Activated CD4-positive, alpha-beta memory T cell treated with anti-CD3 and anti-CD28 coated beads for 36 hours (primary cell): ENCODE results near the gene THOC1. TPM values are rescaled to one million over a fixed set of nuclear protein-coding genes. Genes with fewer than 3 reads are reported as not detected.

Experiments used
- CTCF ChIA-PET: fragments of 350-600 bp; sonication (Branson Sonifier 250); formaldehyde crosslinking; loops from one replicate; lab custom pipeline; 2021; ENCODE audit warnings: antibody characterized with exemption, inconsistent platforms; lab: Charles Lee
- POLR2A ChIA-PET: fragments of 350-600 bp; sonication (Branson Sonifier 250); formaldehyde crosslinking; loops from one replicate; lab custom pipeline; 2021; ENCODE audit warnings: antibody characterized with exemption; lab: Charles Lee
- DNase-seq: peaks from one replicate; pipeline ENCODE4 v3.0.0-alpha.2; 2020
- H3K27ac Mint-ChIP-seq: one replicate; pipeline ENCODE4 v1.8.0; 2021; ENCODE audit warnings: mixed read lengths
- H3K27me3 Mint-ChIP-seq: one replicate; pipeline ENCODE4 v1.8.0; 2021; ENCODE audit warnings: mixed read lengths
- H3K36me3 Mint-ChIP-seq: one replicate; pipeline ENCODE4 v1.8.0; 2021; ENCODE audit warnings: mixed read lengths
- H3K4me1 Mint-ChIP-seq: one replicate; pipeline ENCODE4 v1.8.0; 2021; ENCODE audit warnings: low read depth, mixed read lengths
- H3K4me3 Mint-ChIP-seq: one replicate; pipeline ENCODE4 v1.8.0; 2021; ENCODE audit warnings: mild to moderate bottlenecking, mixed read lengths
- H3K9me3 Mint-ChIP-seq: one replicate; pipeline ENCODE4 v1.8.0; 2021; ENCODE audit warnings: mixed read lengths
- intact Hi-C: fragments of 100-400 bp; cut with micrococcal nuclease; formaldehyde crosslinking; loops from one replicate; pipeline ENCODE4 v1.15.1; 2023
- total RNA-seq, 2 experiments: library from RNA; stranded (reverse); gene quantifications; one replicate each; pipeline ENCODE4 v1.2.3, GENCODE V29; 2021

The THOC1 gene
- total RNA-seq, 2 experiments from 2014 or later, result 54.0 to 57.9 TPM

DNA sequence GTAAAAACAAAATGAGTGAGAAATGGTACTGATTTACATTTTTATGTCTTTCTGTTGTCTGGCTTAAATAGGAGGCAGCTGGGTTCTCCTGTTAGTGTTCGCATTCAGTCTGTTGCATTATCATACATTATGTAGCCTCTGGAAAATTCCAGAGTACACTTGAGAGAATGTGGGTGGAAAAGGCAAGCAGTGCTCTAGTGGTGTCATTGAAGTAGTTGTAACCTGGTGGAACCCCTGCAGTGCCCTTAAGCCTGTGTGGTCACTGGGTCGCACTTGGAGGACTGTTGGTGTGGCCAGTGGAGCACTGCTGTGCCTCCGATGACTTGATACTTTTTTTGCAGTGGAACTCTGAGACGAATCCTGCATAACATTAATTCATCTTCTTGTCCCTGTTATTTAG lies 57.1 kb downstream of the THOC1 start:
- Mint-ChIP-seq H3K9me3 (no peaks in the 10 kb centered on the region), H3K27me3 (no peaks in the 10 kb centered on the region), H3K4me3 (no peak overlapping the region), H3K27ac (no peak overlapping the region), H3K4me1 (no peaks in the 10 kb centered on the region), H3K36me3 (peaks cover 58% of the 10 kb centered on the region)
- intact Hi-C loops, result no loop called here
- no peak for DNase-seq
- POLR2A ChIA-PET, result no interaction called here
- CTCF ChIA-PET, result no interaction called here

DNA sequence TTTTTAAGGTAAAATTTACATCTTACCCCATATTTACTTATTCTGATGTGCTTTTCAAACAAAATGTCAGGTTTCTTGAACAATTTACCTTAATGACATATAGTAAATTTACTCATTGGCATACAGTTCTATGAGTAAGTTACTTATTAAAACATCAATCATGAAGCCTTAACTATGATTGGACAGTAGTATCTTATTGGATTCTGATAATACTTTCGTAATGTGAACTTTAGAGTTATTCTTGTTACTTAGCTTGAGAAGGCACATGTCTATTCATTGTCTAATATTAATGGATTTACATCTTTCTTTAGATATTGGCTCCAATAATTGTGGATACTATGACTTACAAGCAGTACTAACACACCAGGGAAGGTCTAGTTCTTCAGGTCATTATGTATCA lies 57.8 kb downstream of the THOC1 start:
- Mint-ChIP-seq H3K4me3 (no peak overlapping the region), H3K9me3 (no peaks in the 10 kb centered on the region), H3K27me3 (no peaks in the 10 kb centered on the region), H3K36me3 (peaks cover 59% of the 10 kb centered on the region), H3K4me1 (no peaks in the 10 kb centered on the region), H3K27ac (peak overlapping the region; percentile 38)
- CTCF ChIA-PET, result no interaction called here
- no peak for DNase-seq
- POLR2A ChIA-PET, result no interaction called here
- intact Hi-C loops, result no loop called here

DNA sequence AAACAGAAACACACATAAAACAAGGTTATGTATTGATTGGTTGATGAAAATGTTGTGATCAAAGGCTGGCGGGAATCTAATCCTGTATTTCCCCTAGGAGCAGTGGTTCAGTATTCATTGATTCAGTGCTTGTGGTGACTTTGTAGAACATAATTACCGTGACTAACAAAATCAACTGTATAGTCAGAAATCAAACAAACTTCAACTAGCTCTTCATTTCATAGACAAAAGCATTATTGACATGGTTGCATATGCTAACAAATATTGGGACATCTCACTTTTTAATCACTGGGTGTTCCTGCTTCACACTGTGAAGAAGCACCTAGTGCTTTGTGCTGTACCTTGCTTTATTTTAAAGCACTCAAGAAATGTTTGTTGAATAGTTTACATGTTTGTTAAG lies 68.1 kb downstream of the THOC1 start:
- ChIA-PET POLR2A (interaction anchor here (0.6 kb wide), 1 partner anchor 42 kb away, joined by 4 read pairs; no protein-coding TSS in a partner anchor), CTCF (no interaction called here)
- no peak overlapping the region for H3K27ac Mint-ChIP-seq
- H3K27me3 Mint-ChIP-seq, result no peaks in the 10 kb centered on the region
- no peaks in the 10 kb centered on the region for H3K9me3 Mint-ChIP-seq
- no peak for DNase-seq
- peaks cover 36% of the 10 kb centered on the region for H3K36me3 Mint-ChIP-seq
- no peaks in the 10 kb centered on the region for H3K4me1 Mint-ChIP-seq
- no peak overlapping the region for H3K4me3 Mint-ChIP-seq
- intact Hi-C loops, result no loop called here

DNA sequence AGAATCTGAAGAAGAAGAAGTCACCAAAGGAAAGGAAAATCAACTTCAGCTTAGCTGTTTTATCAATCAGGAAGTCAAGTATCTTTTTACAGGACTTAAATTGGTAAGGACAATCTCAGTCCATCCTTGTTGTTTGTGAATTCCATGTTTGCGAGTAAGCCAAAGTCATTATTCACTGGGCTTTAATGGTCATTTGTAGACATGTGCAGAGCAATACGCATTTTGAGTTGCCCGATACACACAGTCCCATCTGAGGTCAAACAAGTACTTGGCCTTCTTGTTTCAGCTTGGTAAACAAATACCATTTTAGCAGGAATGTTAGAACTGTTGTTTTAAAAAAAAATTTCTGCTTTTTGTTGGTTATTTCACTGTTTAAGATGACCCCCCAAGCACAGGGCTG lies 68.6 kb downstream of the THOC1 start:
- H3K9me3 Mint-ChIP-seq, result no peaks in the 10 kb centered on the region
- H3K27me3 Mint-ChIP-seq, result no peaks in the 10 kb centered on the region
- ChIA-PET POLR2A (interaction anchor here (0.6 kb wide), 1 partner anchor 43 kb away, joined by 4 read pairs; no protein-coding TSS in a partner anchor), CTCF (no interaction called here)
- H3K36me3 Mint-ChIP-seq, result peaks cover 32% of the 10 kb centered on the region
- no peak for DNase-seq
- intact Hi-C loops, result no loop called here
- no peaks in the 10 kb centered on the region for H3K4me1 Mint-ChIP-seq
- H3K27ac Mint-ChIP-seq, result no peak overlapping the region
- no peak overlapping the region for H3K4me3 Mint-ChIP-seq

DNA sequence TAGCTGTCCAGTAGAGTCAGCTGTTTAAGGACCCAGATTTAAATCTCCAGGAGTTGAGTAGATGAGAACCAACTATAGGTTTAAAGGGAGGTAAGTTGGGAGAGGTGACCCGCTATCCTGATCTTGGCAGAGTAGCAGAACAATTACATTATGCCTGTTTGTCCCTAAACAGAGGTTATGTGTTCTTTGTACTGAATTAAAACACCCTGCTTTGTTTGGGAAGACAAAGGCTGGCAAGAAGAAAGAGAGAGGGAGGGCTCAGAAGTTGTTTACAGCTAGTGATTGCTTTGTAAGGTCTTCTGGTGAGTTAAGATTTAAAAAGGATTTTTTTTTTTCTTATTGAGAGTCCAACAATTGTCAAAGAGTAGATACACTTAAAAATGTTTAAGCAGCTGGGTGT lies 72.2 kb downstream of the THOC1 start:
- ChIA-PET POLR2A (interaction anchor here (1.1 kb wide), 1 partner anchor 37 kb away, joined by 3 read pairs; the partner anchor contains the start of gene USP14), CTCF (no interaction called here)
- Mint-ChIP-seq H3K4me3 (no peak overlapping the region), H3K4me1 (peaks cover 7% of the 10 kb centered on the region), H3K9me3 (no peaks in the 10 kb centered on the region), H3K36me3 (peaks cover 25% of the 10 kb centered on the region), H3K27ac (no peak overlapping the region), H3K27me3 (no peaks in the 10 kb centered on the region)
- DNase-seq, result no peak
- intact Hi-C loops, result no loop called here

DNA sequence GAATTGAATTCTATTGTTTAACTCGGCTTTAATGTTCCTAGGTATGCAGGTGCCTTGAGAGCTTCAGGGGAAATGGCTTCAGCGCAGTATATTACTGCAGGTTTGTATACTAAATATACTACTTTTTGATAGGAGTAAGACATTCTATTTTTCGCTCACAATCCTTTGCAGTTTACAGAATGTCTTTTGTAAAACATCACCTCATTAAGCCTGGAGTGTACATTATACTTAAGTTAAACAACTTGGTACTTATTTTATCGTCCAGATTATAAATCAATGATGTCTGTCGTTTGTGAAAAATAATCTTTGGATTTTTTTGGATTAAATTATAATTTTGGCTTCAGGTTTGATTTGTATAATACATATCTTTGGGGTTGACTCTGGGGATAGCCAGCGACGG lies 75.0 kb downstream of the THOC1 start:
- H3K36me3 Mint-ChIP-seq, result peaks cover 22% of the 10 kb centered on the region
- ChIA-PET POLR2A (no interaction called here), CTCF (no interaction called here)
- peaks cover 11% of the 10 kb centered on the region for H3K4me1 Mint-ChIP-seq
- intact Hi-C loops, result no loop called here
- H3K9me3 Mint-ChIP-seq, result no peaks in the 10 kb centered on the region
- DNase-seq, result no peak
- H3K27ac Mint-ChIP-seq, result no peak overlapping the region
- H3K27me3 Mint-ChIP-seq, result no peaks in the 10 kb centered on the region
- H3K4me3 Mint-ChIP-seq, result no peak overlapping the region

DNA sequence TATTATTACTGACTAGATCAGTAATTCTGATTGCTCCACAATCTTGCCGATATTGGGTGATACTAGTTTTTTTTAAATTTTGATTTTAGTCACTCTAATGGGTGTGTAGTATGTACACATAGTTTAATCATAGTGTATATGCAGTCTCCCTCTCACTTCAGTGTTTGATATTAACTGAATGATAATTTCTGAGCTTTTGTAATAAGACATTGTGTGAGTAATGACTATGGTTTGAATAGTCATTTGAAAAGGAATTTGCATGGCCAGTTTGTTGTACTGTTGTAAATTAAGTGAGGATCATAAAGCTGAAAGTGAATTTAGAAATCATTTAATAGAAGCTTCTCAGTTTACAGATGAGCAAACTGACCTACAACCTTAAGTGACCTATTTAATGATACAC lies 76.1 kb downstream of the THOC1 start:
- intact Hi-C loops, result no loop called here
- Mint-ChIP-seq H3K9me3 (no peaks in the 10 kb centered on the region), H3K4me3 (no peak overlapping the region), H3K36me3 (peaks cover 14% of the 10 kb centered on the region), H3K27me3 (no peaks in the 10 kb centered on the region), H3K27ac (no peak overlapping the region), H3K4me1 (peaks cover 14% of the 10 kb centered on the region)
- ChIA-PET POLR2A (no interaction called here), CTCF (no interaction called here)
- no peak for DNase-seq

DNA sequence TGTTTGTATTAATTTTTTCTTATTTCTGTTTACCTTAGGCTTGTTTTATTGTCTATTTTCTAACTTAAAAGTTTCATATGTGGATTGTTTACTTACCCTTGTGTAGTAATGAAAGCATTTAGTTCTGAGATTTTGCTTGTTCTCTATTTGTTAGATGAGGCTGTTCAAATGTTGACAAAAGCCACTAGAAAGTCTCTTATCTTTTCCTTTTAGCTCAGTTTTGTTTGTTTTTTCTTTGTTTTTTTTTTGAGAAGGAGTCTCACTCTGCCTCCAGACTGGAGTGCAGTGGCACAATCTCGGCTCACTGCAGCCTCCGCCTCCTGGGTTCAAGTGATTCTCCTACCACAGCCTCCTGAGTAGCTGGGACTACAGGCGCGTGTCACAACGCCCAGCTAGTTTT lies 78.6 kb downstream of the THOC1 start:
- intact Hi-C loops, result no loop called here
- Mint-ChIP-seq H3K9me3 (no peaks in the 10 kb centered on the region), H3K27me3 (no peaks in the 10 kb centered on the region), H3K27ac (no peak overlapping the region), H3K4me1 (peaks cover 15% of the 10 kb centered on the region), H3K4me3 (no peak overlapping the region), H3K36me3 (peaks cover 10% of the 10 kb centered on the region)
- ChIA-PET POLR2A (no interaction called here), CTCF (interaction anchor here (1.2 kb wide), 1 partner anchor 37 kb away, joined by 4 read pairs; no protein-coding TSS in a partner anchor)
- no peak for DNase-seq

DNA sequence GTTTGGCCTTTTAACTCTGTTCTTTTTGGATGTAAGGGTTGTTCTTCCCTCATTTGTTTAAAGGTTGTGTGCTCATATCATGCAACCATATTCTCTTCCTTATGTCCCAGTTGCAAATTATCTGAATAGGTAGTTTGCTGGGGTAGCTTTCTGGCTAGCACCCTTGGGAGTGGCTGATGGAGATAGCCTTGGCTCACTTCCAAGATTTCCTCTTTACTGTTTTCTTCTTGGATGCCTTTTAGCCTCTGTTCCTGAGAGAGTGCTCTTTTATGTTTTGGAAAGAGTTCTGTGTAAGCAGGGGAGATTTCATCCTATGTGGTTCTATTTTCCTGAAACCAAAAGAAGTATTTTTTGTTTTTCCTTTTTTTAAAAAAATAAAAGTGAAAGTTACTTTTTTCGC lies 84.1 kb downstream of the THOC1 start:
- intact Hi-C loops, result no loop called here
- Mint-ChIP-seq H3K27me3 (no peaks in the 10 kb centered on the region), H3K27ac (no peak overlapping the region), H3K4me1 (peaks cover 21% of the 10 kb centered on the region), H3K9me3 (no peaks in the 10 kb centered on the region), H3K36me3 (peaks cover 25% of the 10 kb centered on the region), H3K4me3 (no peak overlapping the region)
- POLR2A ChIA-PET, result no interaction called here
- CTCF ChIA-PET, result no interaction called here
- no peak for DNase-seq

DNA sequence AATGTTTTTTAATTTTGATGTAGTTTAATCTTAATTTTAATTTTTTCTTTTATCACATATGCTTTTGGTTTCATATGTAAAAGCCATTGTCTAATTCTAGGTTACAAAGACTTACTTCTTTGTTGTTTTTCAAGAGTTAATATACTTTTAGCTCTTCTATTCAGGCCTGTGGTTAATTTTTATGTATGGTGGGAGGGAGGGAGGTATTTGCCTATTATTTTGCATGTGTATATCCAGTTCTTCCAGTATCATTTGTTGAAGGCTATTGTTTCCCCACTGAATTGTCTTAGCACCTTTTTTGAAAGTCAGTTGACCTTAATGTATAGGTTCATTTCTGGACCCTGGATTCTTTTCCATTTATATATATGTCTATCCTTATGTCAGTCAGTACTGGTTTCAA lies 86.1 kb downstream of the THOC1 start:
- peaks cover 22% of the 10 kb centered on the region for H3K4me1 Mint-ChIP-seq
- H3K36me3 Mint-ChIP-seq, result peaks cover 32% of the 10 kb centered on the region
- no peaks in the 10 kb centered on the region for H3K27me3 Mint-ChIP-seq
- DNase-seq, result no peak
- H3K4me3 Mint-ChIP-seq, result no peak overlapping the region
- ChIA-PET POLR2A (interaction anchor here (0.6 kb wide), 1 partner anchor 526 kb away, joined by 4 read pairs; no protein-coding TSS in a partner anchor), CTCF (no interaction called here)
- no peak overlapping the region for H3K27ac Mint-ChIP-seq
- intact Hi-C loops, result no loop called here
- no peaks in the 10 kb centered on the region for H3K9me3 Mint-ChIP-seq

DNA sequence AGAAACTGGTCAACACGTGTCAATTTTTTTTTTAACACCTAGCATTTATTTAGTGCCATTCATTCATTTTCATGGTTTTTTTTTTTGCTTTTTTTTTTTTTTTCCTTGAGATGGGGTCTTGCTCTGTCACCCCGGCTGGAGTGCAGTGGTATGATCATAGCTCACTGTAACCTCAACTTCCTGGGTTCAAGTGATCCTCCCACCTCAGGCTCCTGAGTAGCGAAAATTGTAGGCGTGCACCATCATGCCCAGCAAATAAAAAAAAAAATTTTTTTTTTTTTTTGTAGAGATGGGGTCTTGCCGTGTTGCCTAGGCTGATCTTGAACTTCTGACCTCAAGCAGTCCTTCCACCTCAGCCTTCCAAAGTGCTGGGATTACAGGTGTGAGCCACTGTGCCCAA lies 88.3 kb downstream of the THOC1 start:
- POLR2A ChIA-PET, result no interaction called here
- Mint-ChIP-seq H3K36me3 (peaks cover 35% of the 10 kb centered on the region), H3K4me1 (peaks cover 25% of the 10 kb centered on the region), H3K4me3 (no peak overlapping the region), H3K9me3 (no peaks in the 10 kb centered on the region), H3K27ac (no peak overlapping the region), H3K27me3 (no peaks in the 10 kb centered on the region)
- intact Hi-C loops, result no loop called here
- DNase-seq, result no peak
- CTCF ChIA-PET, result interaction anchor here (0.7 kb wide), 1 partner anchor 8 kb away, joined by 3 read pairs; no protein-coding TSS in a partner anchor

DNA sequence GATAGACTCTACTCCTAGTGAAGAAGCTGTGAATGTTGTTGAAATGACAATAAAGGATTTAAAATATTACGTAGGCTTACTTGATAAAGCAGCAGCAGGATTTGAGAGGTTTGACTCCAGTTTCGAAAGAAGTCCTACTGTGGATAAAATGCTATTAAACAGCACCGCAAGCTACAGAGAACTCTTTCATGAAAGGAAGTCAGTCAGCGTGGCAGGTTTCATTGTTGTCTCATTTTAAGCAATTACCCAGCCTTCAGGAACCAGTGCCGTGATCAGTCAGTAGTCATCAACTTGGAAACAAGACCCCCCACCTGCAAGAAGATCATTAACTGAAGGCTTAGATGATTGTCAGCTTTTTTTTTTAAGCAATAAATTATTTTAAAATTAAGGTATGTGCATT lies 95.5 kb downstream of the THOC1 start:
- Mint-ChIP-seq H3K9me3 (no peaks in the 10 kb centered on the region), H3K27ac (no peak overlapping the region), H3K27me3 (no peaks in the 10 kb centered on the region), H3K4me1 (peaks cover 4% of the 10 kb centered on the region), H3K4me3 (no peak overlapping the region), H3K36me3 (peaks cover 31% of the 10 kb centered on the region)
- ChIA-PET CTCF (no interaction called here), POLR2A (no interaction called here)
- no peak for DNase-seq
- intact Hi-C loops, result no loop called here
